NCI-H748 treated with DMSO at 0.1 percent for 48 hours (cell line): ENCODE results near the gene CDHR1.

Experiments used
- DNase-seq: peaks from one replicate; lab custom pipeline; 2025; lab: John Stamatoyannopoulos, UW

Gene CDHR1

GRCh38 chr10:84200537-84201243 is 6.4 kb downstream of the CDHR1 start:
- DNase-seq, result no peak

- DNase-seq, result no peak
Measured at GRCh38 chr10:84201244-84201606, 6.9 kb downstream of the CDHR1 start.

- no peak for DNase-seq
Measured at GRCh38 chr10:84201682-84202081, 7.3 kb downstream of the CDHR1 start.

- no peak for DNase-seq
Measured at GRCh38 chr10:84202349-84202748, 8.0 kb downstream of the CDHR1 start.

GRCh38 chr10:84204122-84204521 is 9.8 kb downstream of the CDHR1 start:
- DNase-seq, result no peak

GRCh38 chr10:84204610-84205009 is 10.3 kb downstream of the CDHR1 start:
- no peak for DNase-seq

- DNase-seq, result peak; percentile 43
Measured at GRCh38 chr10:84205049-84205852, 10.9 kb downstream of the CDHR1 start.

GRCh38 chr10:84205853-84206525 is 11.7 kb downstream of the CDHR1 start:
- no peak for DNase-seq

- no peak for DNase-seq
Measured at GRCh38 chr10:84208023-84208422, 13.7 kb downstream of the CDHR1 start.

- DNase-seq, result no peak
Measured at GRCh38 chr10:84211566-84211965, 17.2 kb downstream of the CDHR1 start.

- DNase-seq, result no peak
Measured at GRCh38 chr10:84212014-84212413, 17.7 kb downstream of the CDHR1 start.

GRCh38 chr10:84213076-84213475 is 18.7 kb downstream of the CDHR1 start:
- no peak for DNase-seq

GRCh38 chr10:84214046-84214572 is 19.8 kb downstream of the CDHR1 start:
- DNase-seq, result no peak

GRCh38 chr10:84214612-84215235 is 20.4 kb downstream of the CDHR1 start:
- DNase-seq, result no peak

GRCh38 chr10:84216834-84217233 is 22.5 kb downstream of the CDHR1 start:
- no peak for DNase-seq

- no peak for DNase-seq
Measured at GRCh38 chr10:84217746-84218145, 23.4 kb downstream of the CDHR1 start.

- DNase-seq, result no peak
Measured at GRCh38 chr10:84221916-84222315, 27.6 kb downstream of the CDHR1 start.

GRCh38 chr10:84224411-84225028 is 30.2 kb downstream of the CDHR1 start:
- DNase-seq, result no peak

- no peak for DNase-seq
Measured at GRCh38 chr10:84225427-84226173, 31.3 kb downstream of the CDHR1 start, which contains the start of gene LRIT2. Gene LRIT2, minus strand, starts transcription at chr10:84225544. Its CDS starts 24 bp downstream, at chr10:84225520.

GRCh38 chr10:84226616-84227015 is 32.3 kb downstream of the CDHR1 start:
- no peak for DNase-seq

- DNase-seq, result no peak
Measured at GRCh38 chr10:84227810-84228209, 33.5 kb downstream of the CDHR1 start.
